WTC11 (cell line): ENCODE data around the gene RNF145. TPM values are rescaled to one million over a fixed set of nuclear protein-coding genes. Genes with fewer than 3 reads are reported as not detected.

Source experiments
- ATAC-seq: fragments of 200-7000 bp; cut with Tn5 transposase; 2 replicates; pipeline ENCODE4 v1.10.0; 2021; ENCODE audit warnings: mild to moderate bottlenecking, moderate library complexity
- Bru-seq: library from RNA; stranded (reverse); fragments of 400-500 nt; gene quantifications from one replicate; lab custom pipeline; 2021; lab: Mats Ljungman, UMichigan
- CTCF ChIA-PET: fragments of 300-600 bp; sonication (Branson Sonifier 250); formaldehyde crosslinking; loops from one replicate; lab custom pipeline; 2021; ENCODE audit warnings: antibody characterized with exemption; lab: Charles Lee
- POLR2A ChIA-PET: fragments of 350-600 bp; sonication (Branson Sonifier 250); formaldehyde crosslinking; loops from one replicate; lab custom pipeline; 2021; ENCODE audit warnings: antibody characterized with exemption; lab: Charles Lee
- DNase-seq: peaks from one replicate; pipeline ENCODE4 v3.0.0; 2021; ENCODE audit warnings: low spot score
- H3K27ac Mint-ChIP-seq: 2 replicates; pipeline ENCODE4 v1.8.0; 2021; ENCODE audit warnings: mixed read lengths
- H3K27me3 Mint-ChIP-seq: 2 replicates; pipeline ENCODE4 v1.8.0; 2021; ENCODE audit warnings: low read depth, mild to moderate bottlenecking, moderate library complexity, mixed read lengths
- H3K36me3 Mint-ChIP-seq: 2 replicates; pipeline ENCODE4 v1.8.0; 2021; ENCODE audit warnings: mixed read lengths
- H3K4me1 Mint-ChIP-seq: 2 replicates; pipeline ENCODE4 v1.8.0; 2022; ENCODE audit warnings: mixed read lengths
- H3K4me3 Mint-ChIP-seq: 2 replicates; pipeline ENCODE4 v1.8.0; 2021; ENCODE audit warnings: mild to moderate bottlenecking, moderate library complexity, mixed read lengths
- H3K9me3 Mint-ChIP-seq: 2 replicates; pipeline ENCODE4 v1.8.0; 2021; ENCODE audit warnings: mixed read lengths
- CBFB ChIP-seq: sonication (generic); formaldehyde crosslinking; IDR thresholded peaks from 2 replicates; pipeline ENCODE4 v1.8.1; 2022; ENCODE audit warnings: mild to moderate bottlenecking, low read depth, missing genetic modification reagents
- ELF4 ChIP-seq: sonication (generic); formaldehyde crosslinking; IDR thresholded peaks from 2 replicates; pipeline ENCODE4 v1.8.1; 2022; ENCODE audit warnings: low read depth, mild to moderate bottlenecking, moderate library complexity, missing genetic modification reagents
- FOXK1 ChIP-seq: sonication (generic); formaldehyde crosslinking; IDR thresholded peaks from 2 replicates; pipeline ENCODE4 v1.8.0; 2022; ENCODE audit warnings: mild to moderate bottlenecking, moderate library complexity, missing genetic modification reagents
- FOXP4 ChIP-seq: sonication (generic); formaldehyde crosslinking; IDR thresholded peaks from 2 replicates; pipeline ENCODE4 v1.8.0; 2022; ENCODE audit warnings: mild to moderate bottlenecking, missing genetic modification reagents
- NFE2L1 ChIP-seq: sonication (generic); formaldehyde crosslinking; IDR thresholded peaks from 2 replicates; pipeline ENCODE4 v1.8.1; 2023; ENCODE audit warnings: missing genetic modification reagents
- NR1H2 ChIP-seq: sonication (generic); formaldehyde crosslinking; IDR thresholded peaks from 2 replicates; pipeline ENCODE4 v1.9.0; 2021; ENCODE audit warnings: mild to moderate bottlenecking, moderate library complexity, missing genetic modification reagents
- OVOL2 ChIP-seq: fragments of 250-450 bp; sonication (Bioruptor Pico); IDR thresholded peaks from 2 replicates; pipeline ENCODE4 v1.9.0; 2021; ENCODE audit warnings: mild to moderate bottlenecking, borderline replicate concordance
- PRRX2 ChIP-seq: fragments of 250-450 bp; sonication (Bioruptor Pico); IDR thresholded peaks from 2 replicates; pipeline ENCODE4 v1.8.0; 2021; ENCODE audit warnings: mild to moderate bottlenecking
- SOX15 ChIP-seq: fragments of 250-450 bp; sonication (Bioruptor Pico); IDR thresholded peaks from 2 replicates; pipeline ENCODE4 v1.9.0; 2021; ENCODE audit warnings: mild to moderate bottlenecking
- TCF7 ChIP-seq: sonication (generic); formaldehyde crosslinking; IDR thresholded peaks from 2 replicates; pipeline ENCODE4 v1.8.0; 2022; ENCODE audit warnings: mild to moderate bottlenecking, low read depth, missing genetic modification reagents, moderate library complexity
- TP53 ChIP-seq: sonication (generic); formaldehyde crosslinking; IDR thresholded peaks from 2 replicates; pipeline ENCODE4 v1.8.1; 2023; ENCODE audit warnings: mild to moderate bottlenecking, missing genetic modification reagents
- USF2 ChIP-seq: sonication (generic); formaldehyde crosslinking; IDR thresholded peaks from 2 replicates; pipeline ENCODE4 v1.8.1; 2023; ENCODE audit warnings: mild to moderate bottlenecking, missing genetic modification reagents, moderate library complexity
- ZMAT4 ChIP-seq: fragments of 250-450 bp; sonication (Bioruptor Pico); IDR thresholded peaks from 2 replicates; pipeline ENCODE4 v1.9.0; 2021; ENCODE audit warnings: mild to moderate bottlenecking
- ZNF121 ChIP-seq: sonication (generic); formaldehyde crosslinking; IDR thresholded peaks from 2 replicates; pipeline ENCODE4 v1.8.0; 2023; ENCODE audit warnings: missing genetic modification reagents
- ZNF232 ChIP-seq: sonication (generic); formaldehyde crosslinking; IDR thresholded peaks from 2 replicates; pipeline ENCODE4 v1.8.0; 2022; ENCODE audit warnings: mild to moderate bottlenecking, missing genetic modification reagents
- ZNF532 ChIP-seq: fragments of 250-450 bp; sonication (Bioruptor Pico); IDR thresholded peaks from 2 replicates; pipeline ENCODE4 v1.9.0; 2021; ENCODE audit warnings: mild to moderate bottlenecking, borderline replicate concordance
- ZSCAN18 ChIP-seq: fragments of 250-450 bp; sonication (Bioruptor Pico); IDR thresholded peaks from 2 replicates; pipeline ENCODE4 v2.1.2; 2022; ENCODE audit warnings: mild to moderate bottlenecking, moderate library complexity
- long read RNA-seq, 3 experiments: library from RNA in 1 of 3; library from capped mRNA in 1 of 3; library from polyadenylated mRNA in 1 of 3; unstranded in 2 of 3; stranded (forward) in 1 of 3; transcript quantifications; one replicate each; pipeline ENCODE4 v2.0.0, GENCODE V29; 2021
- total RNA-seq: library from RNA; stranded (reverse); gene quantifications from 3 replicates; pipeline ENCODE4 v1.2.3, GENCODE V29; 2021
- TF ChIP-seq, protein P1 (sequence below): fragments of 250-450 bp; sonication (Bioruptor Pico); IDR thresholded peaks from 2 replicates; pipeline ENCODE4 v1.9.0; 2021; ENCODE audit warnings: mild to moderate bottlenecking
- TF ChIP-seq, protein P2 (sequence below): sonication (generic); formaldehyde crosslinking; IDR thresholded peaks from 2 replicates; pipeline ENCODE4 v1.8.1; 2022; ENCODE audit warnings: mild to moderate bottlenecking, missing genetic modification reagents, moderate library complexity, borderline replicate concordance

Gene RNF145, protein sequence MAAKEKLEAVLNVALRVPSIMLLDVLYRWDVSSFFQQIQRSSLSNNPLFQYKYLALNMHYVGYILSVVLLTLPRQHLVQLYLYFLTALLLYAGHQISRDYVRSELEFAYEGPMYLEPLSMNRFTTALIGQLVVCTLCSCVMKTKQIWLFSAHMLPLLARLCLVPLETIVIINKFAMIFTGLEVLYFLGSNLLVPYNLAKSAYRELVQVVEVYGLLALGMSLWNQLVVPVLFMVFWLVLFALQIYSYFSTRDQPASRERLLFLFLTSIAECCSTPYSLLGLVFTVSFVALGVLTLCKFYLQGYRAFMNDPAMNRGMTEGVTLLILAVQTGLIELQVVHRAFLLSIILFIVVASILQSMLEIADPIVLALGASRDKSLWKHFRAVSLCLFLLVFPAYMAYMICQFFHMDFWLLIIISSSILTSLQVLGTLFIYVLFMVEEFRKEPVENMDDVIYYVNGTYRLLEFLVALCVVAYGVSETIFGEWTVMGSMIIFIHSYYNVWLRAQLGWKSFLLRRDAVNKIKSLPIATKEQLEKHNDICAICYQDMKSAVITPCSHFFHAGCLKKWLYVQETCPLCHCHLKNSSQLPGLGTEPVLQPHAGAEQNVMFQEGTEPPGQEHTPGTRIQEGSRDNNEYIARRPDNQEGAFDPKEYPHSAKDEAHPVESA
- total RNA-seq, result 74.9 to 76.8 TPM (median 75.7 TPM) in 3 replicates
- Bru-seq, nascent RNA, result percentile 90 among the genes with signal in this experiment
- long read RNA-seq, experiment 1, transcript RNF145-202 (11 exons, 3,613 nt), result major isoform, 117 of 171 reads
- long read RNA-seq, experiment 1, partial matches to known transcripts, result 26 of 171 reads
- long read RNA-seq, experiment 1, other reads (novel, unspliced or antisense), result 22 of 171 reads
- long read RNA-seq, experiment 2, transcript RNF145-204 (2 exons, 1,940 nt), result minor isoform, 8 of 104 reads
- long read RNA-seq, experiment 2, transcript RNF145-202 (11 exons, 3,613 nt), result major isoform, 40 of 104 reads
- long read RNA-seq, experiment 2, partial matches to known transcripts, result 15 of 104 reads
- long read RNA-seq, experiment 2, other reads (novel, unspliced or antisense), result 40 of 104 reads
- long read RNA-seq, experiment 3, partial matches to known transcripts, result 0 of 2 reads
- long read RNA-seq, experiment 3, other reads (novel, unspliced or antisense), result 2 of 2 reads

DNA sequence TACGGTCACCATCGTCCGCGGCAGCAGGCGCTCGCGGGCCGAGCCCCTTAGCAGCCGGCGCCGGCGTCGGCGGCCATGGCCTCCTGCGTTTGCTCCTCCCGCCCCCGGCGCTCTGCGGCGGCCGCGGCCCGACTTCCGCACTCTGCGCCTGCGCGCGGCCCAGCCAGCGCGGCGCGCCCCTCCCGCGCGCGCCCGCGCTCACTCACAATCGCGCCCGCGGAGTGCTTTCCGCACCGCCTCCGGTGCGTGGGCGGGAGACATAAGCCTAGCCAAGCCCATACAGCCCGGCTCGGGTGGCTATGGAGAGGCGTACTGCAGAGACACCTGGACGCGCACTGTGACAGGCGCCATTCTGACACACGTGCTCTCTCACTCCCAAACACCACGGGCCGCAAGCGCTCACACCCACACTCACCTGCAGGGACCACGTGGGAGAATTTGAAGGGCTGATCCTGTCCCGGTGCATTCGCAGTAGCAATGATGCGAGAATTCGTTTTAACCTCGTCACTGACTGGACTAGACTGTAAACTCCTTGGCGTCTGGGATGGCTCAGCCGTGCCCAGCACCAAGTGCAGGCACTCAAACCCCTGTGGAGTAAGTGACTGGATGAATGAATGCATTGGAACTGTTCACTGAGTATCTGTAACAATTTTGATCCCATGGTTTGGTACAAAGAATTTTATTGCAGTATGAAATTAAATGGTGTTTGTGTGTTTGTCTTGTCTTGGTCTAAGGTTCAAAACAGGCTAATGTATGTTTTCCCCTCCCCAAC lies at the start of gene RNF145:
Gene RNF145, minus strand, starts transcription at position 116 of the 772 bp plus-strand sequence. CDS start 5,936 bp downstream, outside the sequence.
- DNase-seq (peak; percentile 53), ATAC-seq (peak; percentile 60)
- peak within 1 kb of the TSS; percentile 86 for H3K4me3 Mint-ChIP-seq
- no peaks in the 10 kb centered on the region for H3K36me3 Mint-ChIP-seq
- POLR2A ChIA-PET, result interaction anchor here (0.9 to 1.0 kb wide), 2 partner anchors 11 to 53 kb away, joined by 3 read pairs; no protein-coding TSS in a partner anchor
- H3K27me3 Mint-ChIP-seq, result peaks cover 8% of the 10 kb centered on the region
- H3K9me3 Mint-ChIP-seq, result no peaks in the 10 kb centered on the region
- CTCF ChIA-PET, result interaction anchor here (1.3 to 2.4 kb wide), 2 partner anchors 53 to 107 kb away, joined by 3 to 14 read pairs; no protein-coding TSS in a partner anchor
- H3K4me1 Mint-ChIP-seq, result peaks cover 48% of the 10 kb centered on the region
- H3K27ac Mint-ChIP-seq, result peak within 1 kb of the TSS; percentile 73
- TF ChIP-seq ZNF532, result 0 out of 2 replicates have a peak, but pooled peaks have one; percentile 41
- TF ChIP-seq FOXK1 (CRISPR knock-in tag), result peak; percentile 65; the same call in 1 of the 2 replicates
- TF ChIP-seq USF2 (CRISPR knock-in tag), result peak; percentile 68
- TF ChIP-seq TP53, result no peak
- TF ChIP-seq TCF7 (CRISPR knock-in tag), result no peak
- no peak for TF ChIP-seq ZNF121 (CRISPR knock-in tag)
- no peak for TF ChIP-seq ZMAT4 (CRISPR knock-in tag)
- no peak for TF ChIP-seq SOX15
- TF ChIP-seq, protein P1, sequence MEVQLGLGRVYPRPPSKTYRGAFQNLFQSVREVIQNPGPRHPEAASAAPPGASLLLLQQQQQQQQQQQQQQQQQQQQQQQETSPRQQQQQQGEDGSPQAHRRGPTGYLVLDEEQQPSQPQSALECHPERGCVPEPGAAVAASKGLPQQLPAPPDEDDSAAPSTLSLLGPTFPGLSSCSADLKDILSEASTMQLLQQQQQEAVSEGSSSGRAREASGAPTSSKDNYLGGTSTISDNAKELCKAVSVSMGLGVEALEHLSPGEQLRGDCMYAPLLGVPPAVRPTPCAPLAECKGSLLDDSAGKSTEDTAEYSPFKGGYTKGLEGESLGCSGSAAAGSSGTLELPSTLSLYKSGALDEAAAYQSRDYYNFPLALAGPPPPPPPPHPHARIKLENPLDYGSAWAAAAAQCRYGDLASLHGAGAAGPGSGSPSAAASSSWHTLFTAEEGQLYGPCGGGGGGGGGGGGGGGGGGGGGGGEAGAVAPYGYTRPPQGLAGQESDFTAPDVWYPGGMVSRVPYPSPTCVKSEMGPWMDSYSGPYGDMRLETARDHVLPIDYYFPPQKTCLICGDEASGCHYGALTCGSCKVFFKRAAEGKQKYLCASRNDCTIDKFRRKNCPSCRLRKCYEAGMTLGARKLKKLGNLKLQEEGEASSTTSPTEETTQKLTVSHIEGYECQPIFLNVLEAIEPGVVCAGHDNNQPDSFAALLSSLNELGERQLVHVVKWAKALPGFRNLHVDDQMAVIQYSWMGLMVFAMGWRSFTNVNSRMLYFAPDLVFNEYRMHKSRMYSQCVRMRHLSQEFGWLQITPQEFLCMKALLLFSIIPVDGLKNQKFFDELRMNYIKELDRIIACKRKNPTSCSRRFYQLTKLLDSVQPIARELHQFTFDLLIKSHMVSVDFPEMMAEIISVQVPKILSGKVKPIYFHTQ (CRISPR knock-in tag), result no peak
- no peak for TF ChIP-seq PRRX2
- TF ChIP-seq, protein P2, sequence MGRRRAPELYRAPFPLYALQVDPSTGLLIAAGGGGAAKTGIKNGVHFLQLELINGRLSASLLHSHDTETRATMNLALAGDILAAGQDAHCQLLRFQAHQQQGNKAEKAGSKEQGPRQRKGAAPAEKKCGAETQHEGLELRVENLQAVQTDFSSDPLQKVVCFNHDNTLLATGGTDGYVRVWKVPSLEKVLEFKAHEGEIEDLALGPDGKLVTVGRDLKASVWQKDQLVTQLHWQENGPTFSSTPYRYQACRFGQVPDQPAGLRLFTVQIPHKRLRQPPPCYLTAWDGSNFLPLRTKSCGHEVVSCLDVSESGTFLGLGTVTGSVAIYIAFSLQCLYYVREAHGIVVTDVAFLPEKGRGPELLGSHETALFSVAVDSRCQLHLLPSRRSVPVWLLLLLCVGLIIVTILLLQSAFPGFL, result no peak
- TF ChIP-seq NFE2L1 (CRISPR knock-in tag), result peak; percentile 78; the same call in 1 of the 2 replicates
- TF ChIP-seq NR1H2, result no peak
- TF ChIP-seq ZNF232, result peak; percentile 73; the same call in 1 of the 2 replicates
- 0 out of 2 replicates have a peak, but pooled peaks have one; percentile 18 for TF ChIP-seq FOXP4
- no peak for TF ChIP-seq CBFB (CRISPR knock-in tag)
- no peak for TF ChIP-seq ZSCAN18 (CRISPR knock-in tag)
- no peak for TF ChIP-seq ELF4 (CRISPR knock-in tag)
- no peak for TF ChIP-seq OVOL2 (CRISPR knock-in tag)
